Common myeloid progenitor, CD34-positive (primary cell): ENCODE results near the gene TFPI2.
A peak's percentile ranks its signal among the peaks of the same experiment; 100 is the strongest.

Source experiments
- CTCF ChIA-PET: fragments of 350-600 bp; sonication (Branson Sonifier 250); formaldehyde crosslinking; loops from one replicate; lab custom pipeline; 2021; ENCODE audit warnings: antibody characterized with exemption; lab: Charles Lee
- POLR2A ChIA-PET: fragments of 350-600 bp; sonication (Branson Sonifier 250); formaldehyde crosslinking; loops from one replicate; lab custom pipeline; 2021; ENCODE audit warnings: antibody characterized with exemption; lab: Charles Lee
- DNase-seq, 3 donors: peaks; one replicate each; pipeline versions ENCODE4 v3.0.0 to v3.0.0-alpha.2; 2013
- H3K27ac ChIP-seq, 2 experiments: 1 replicate in 1 of 2; 2 replicates in 1 of 2; pipeline ENCODE4 v1.7.0; 2013; ENCODE audit warnings: inconsistent platforms in 2 of 2, low read length in 2 of 2, mild to moderate bottlenecking in 2 of 2, low read depth in 1 of 2, moderate library complexity in 1 of 2; ENCODE audit not compliant: severe bottlenecking in 2 of 2, insufficient read depth in 1 of 2, poor library complexity in 1 of 2
- H3K27me3 ChIP-seq, 5 experiments: replicated peaks in 2 of 5; 1 replicate in 3 of 5; 2 replicates in 2 of 5; pipeline versions ENCODE4 v1.6.1 to v1.7.0; 2013; ENCODE audit warnings: low read length in 4 of 5, mild to moderate bottlenecking in 2 of 5, moderate library complexity in 2 of 5, inconsistent platforms in 1 of 5; ENCODE audit not compliant: insufficient read depth in 5 of 5, control insufficient read depth in 4 of 5
- H3K36me3 ChIP-seq, 4 experiments: 1 replicate in 2 of 4; 2 replicates in 2 of 4; pipeline versions ENCODE4 v1.6.1 to v1.7.0; 2013; ENCODE audit warnings: low read length in 3 of 4, control low read depth in 1 of 4, mild to moderate bottlenecking in 1 of 4; ENCODE audit not compliant: control insufficient read depth in 4 of 4, insufficient read depth in 4 of 4
- H3K4me1 ChIP-seq, 4 experiments: 1 replicate in 3 of 4; 2 replicates in 1 of 4; pipeline versions ENCODE4 v1.6.1 to v1.7.1; 2013; ENCODE audit warnings: low read length in 3 of 4, mild to moderate bottlenecking in 3 of 4, control low read depth in 1 of 4, inconsistent platforms in 1 of 4, moderate library complexity in 1 of 4; ENCODE audit not compliant: control insufficient read depth in 4 of 4, insufficient read depth in 4 of 4; ENCODE audit errors: control extremely low read depth in 1 of 4
- H3K4me3 ChIP-seq, 7 experiments: 1 replicate in 4 of 7; 2 replicates in 3 of 7; pipeline versions ENCODE4 v1.5.1 to v1.7.0; 2013; ENCODE audit warnings: mild to moderate bottlenecking in 7 of 7, low read length in 6 of 7, moderate library complexity in 6 of 7, inconsistent platforms in 2 of 7, low read depth in 2 of 7, control low read depth in 1 of 7; ENCODE audit not compliant: insufficient read depth in 4 of 7, control insufficient read depth in 1 of 7; ENCODE audit errors: extremely low read depth in 1 of 7
- H3K9me3 ChIP-seq, 5 experiments: 1 replicate in 4 of 5; 2 replicates in 1 of 5; pipeline versions ENCODE4 v1.6.1 to v1.7.1; 2013; ENCODE audit warnings: low read length in 4 of 5, mild to moderate bottlenecking in 2 of 5, inconsistent platforms in 1 of 5, low read depth in 1 of 5, moderate library complexity in 1 of 5; ENCODE audit not compliant: control insufficient read depth in 4 of 5, insufficient read depth in 2 of 5; ENCODE audit errors: control extremely low read depth in 1 of 5
- WGBS: methylation state at CpG from one replicate; pipeline ENCODE4 v1.1.5; 2013; ENCODE audit not compliant: insufficient coverage; 5-methylcytosine and 5-hydroxymethylcytosine counted together

Gene TFPI2

GRCh38 chr7:93926800-93927199 is 36.2 kb upstream of the TFPI2 start:
- Histone ChIP-seq H3K27me3 (peaks cover 0 to 21% (median 0%) of the 10 kb centered on the region in 5 experiments), H3K9me3 (no peaks in the 10 kb centered on the region), H3K4me1 (peaks cover 4 to 17% (median 11%) of the 10 kb centered on the region in 4 experiments), H3K36me3 (peaks cover 0 to 11% (median 2%) of the 10 kb centered on the region in 4 experiments), H3K4me3 (no peak overlapping the region), H3K27ac (no peak overlapping the region)
- CTCF ChIA-PET: no interaction called here
- WGBS: 71% methylated on average over 1 of the region's 1 CpG
- POLR2A ChIA-PET: interaction anchor here (0.5 kb wide), 1 partner anchor 298 kb away, joined by 3 read pairs; no protein-coding TSS in a partner anchor
- DNase-seq: no peak

GRCh38 chr7:93923942-93924341 is 33.4 kb upstream of the TFPI2 start:
- WGBS: no CpG with 5 or more reads among the region's 1 CpG
- Histone ChIP-seq H3K4me3 (peak overlapping the region in 2 of 7 experiments; percentile 83 to 91), H3K27me3 (peaks cover 0 to 39% (median 0%) of the 10 kb centered on the region in 5 experiments), H3K27ac (no peak overlapping the region), H3K36me3 (peaks cover 0 to 11% (median 2%) of the 10 kb centered on the region in 4 experiments), H3K4me1 (peaks cover 10 to 29% (median 15%) of the 10 kb centered on the region in 4 experiments), H3K9me3 (no peaks in the 10 kb centered on the region)
- no peak for DNase-seq
- ChIA-PET POLR2A (no interaction called here), CTCF (no interaction called here)

GRCh38 chr7:93923296-93923695 is 32.7 kb upstream of the TFPI2 start:
- WGBS: 40% methylated on average over 3 of the region's 6 CpGs

GRCh38 chr7:93921607-93922566 is 31.3 kb upstream of the TFPI2 start, which contains the start of gene GNG11:
TSS of gene GNG11 (plus strand) at chr7:93921735. CDS start at chr7:93922138, 403 bp downstream.
- peaks cover 0 to 8% (median 2%) of the 10 kb centered on the region in 4 experiments for H3K36me3 ChIP-seq
- DNase-seq: peak; percentile 81 to 88 (median 85)
- CTCF ChIA-PET: interaction anchor here (0.5 to 2.3 kb wide), 15 partner anchors 9 to 643 kb away, joined by 3 to 14 read pairs (median 4); partner anchors contain the start of gene TFPI2
- H3K27ac ChIP-seq: peak within 1 kb of the TSS; percentile 60 to 78
- H3K9me3 ChIP-seq: no peaks in the 10 kb centered on the region
- peak within 1 kb of the TSS; percentile 17 to 91 (median 80) for H3K4me3 ChIP-seq
- POLR2A ChIA-PET: no interaction called here
- WGBS: under 1% methylated on average over 25 of the region's 39 CpGs
- H3K4me1 ChIP-seq: peaks cover 10 to 29% (median 15%) of the 10 kb centered on the region in 4 experiments
- peaks cover 0 to 48% (median 0%) of the 10 kb centered on the region in 5 experiments for H3K27me3 ChIP-seq

More at GRCh38 chr7:93923296-93923695, 32.7 kb upstream of the TFPI2 start:
- Histone ChIP-seq H3K4me3 (peak overlapping the region in 5 of 7 experiments; percentile 24 to 91 (median 83)), H3K27ac (no peak overlapping the region), H3K36me3 (peaks cover 0 to 11% (median 2%) of the 10 kb centered on the region in 4 experiments), H3K27me3 (peaks cover 0 to 39% (median 0%) of the 10 kb centered on the region in 5 experiments), H3K9me3 (no peaks in the 10 kb centered on the region), H3K4me1 (peaks cover 10 to 29% (median 15%) of the 10 kb centered on the region in 4 experiments)
- DNase-seq: no peak
- POLR2A ChIA-PET: no interaction called here
- CTCF ChIA-PET: interaction anchor here (2.3 kb wide), 1 partner anchor 8 kb away, joined by 12 read pairs; no protein-coding TSS in a partner anchor

- ChIA-PET POLR2A (no interaction called here), CTCF (interaction anchor here (1.0 to 2.3 kb wide), 10 partner anchors 10 to 166 kb away, joined by 3 to 14 read pairs (median 4); partner anchors contain the start of gene TFPI2)
- H3K4me1 ChIP-seq: peaks cover 10 to 29% (median 15%) of the 10 kb centered on the region in 4 experiments
- peak overlapping the region in 1 of 2 experiments; percentile 78 for H3K27ac ChIP-seq
- H3K4me3 ChIP-seq: peak overlapping the region in 6 of 7 experiments; percentile 71 to 91 (median 82)
- WGBS: no CpG with 5 or more reads among the region's 8 CpGs
- peaks cover 0 to 3% (median under 1%) of the 10 kb centered on the region in 4 experiments for H3K36me3 ChIP-seq
- DNase-seq: no peak
- H3K9me3 ChIP-seq: no peaks in the 10 kb centered on the region
- H3K27me3 ChIP-seq: peaks cover 0 to 54% (median 0%) of the 10 kb centered on the region in 5 experiments
These were observed 30.6 kb upstream of the TFPI2 start for GRCh38 chr7:93921186-93921585.

GRCh38 chr7:93920496-93921182 is 30.1 kb upstream of the TFPI2 start:
- CTCF ChIA-PET: interaction anchor here (0.6 to 2.1 kb wide), 8 partner anchors 17 to 167 kb away, joined by 3 to 14 read pairs (median 4); partner anchors contain the start of gene TFPI2
- no peaks in the 10 kb centered on the region for H3K36me3 ChIP-seq
- H3K4me1 ChIP-seq: peaks cover 10 to 29% (median 15%) of the 10 kb centered on the region in 4 experiments
- no peaks in the 10 kb centered on the region for H3K9me3 ChIP-seq
- H3K27ac ChIP-seq: no peak overlapping the region
- H3K27me3 ChIP-seq: peaks cover 0 to 56% (median 0%) of the 10 kb centered on the region in 5 experiments
- H3K4me3 ChIP-seq: peak overlapping the region in 1 of 7 experiments; percentile 80
- POLR2A ChIA-PET: no interaction called here
- no CpG with 5 or more reads among the region's 6 CpGs for WGBS
- DNase-seq: no peak
